Left ventricle myocardium inferior (tissue), 1 donor: Measurements from ENCODE around the gene ARHGAP19. TPM values are rescaled to one million over a fixed set of nuclear protein-coding genes. Genes with fewer than 3 reads are reported as not detected.
"Not testable (repeated sequence)": the region's sequence is repeated elsewhere in the genome, so short reads cannot be mapped to it uniquely, and the experiment has no call there.

Experiments used
- DNase-seq: peaks from one replicate; pipeline ENCODE4 v3.0.0-alpha.2; 2020
- H3K27ac ChIP-seq: fragments of 200-600 bp; replicated peaks from 2 replicates; pipeline ENCODE4 v1.8.0; 2021
- H3K27me3 ChIP-seq: fragments of 200-600 bp; 2 replicates; pipeline ENCODE4 v1.8.0; 2021; ENCODE audit warnings: low read depth
- H3K36me3 ChIP-seq: fragments of 200-600 bp; 2 replicates; pipeline ENCODE4 v1.8.0; 2021
- H3K4me1 ChIP-seq: fragments of 200-600 bp; 2 replicates; pipeline ENCODE4 v1.8.0; 2021
- H3K4me3 ChIP-seq: fragments of 200-600 bp; 2 replicates; pipeline ENCODE4 v1.8.0; 2021; ENCODE audit warnings: mild to moderate bottlenecking, moderate library complexity
- H3K9me3 ChIP-seq: fragments of 200-600 bp; replicated peaks from 2 replicates; pipeline ENCODE4 v1.8.0; 2021
- intact Hi-C: fragments of 100-400 bp; cut with micrococcal nuclease; formaldehyde crosslinking; loops from one replicate; pipeline ENCODE4 v1.11.0; 2022
- total RNA-seq: library from RNA; stranded (reverse); fragmentation: NEBNext Ultra II Directional; extraction: Animal tissue kit (Norgen Biotek cat#: 25700); gene quantifications from one replicate; pipeline ENCODE4 v1.2.1, GENCODE V29; 2021
- TF ChIP-seq, protein P1 (sequence below): fragments of 200-600 bp; IDR thresholded peaks from 2 replicates; pipeline ENCODE4 v1.8.0; 2021; ENCODE audit warnings: antibody characterized with exemption, mild to moderate bottlenecking, borderline replicate concordance
- donor health status: DM: no; HTN: yes; CAD: no; lungs with severe emphysema.

Gene ARHGAP19
- total RNA-seq, 1 donor from 2014 or later, result 4.2 TPM

GRCh38 chr10:97298223-97298571 is 5.8 kb upstream of the ARHGAP19 start:
- intact Hi-C loops, result no loop called here
- no peak for DNase-seq
- H3K4me3 ChIP-seq, result no peak overlapping the region
- H3K27ac ChIP-seq, result no peak overlapping the region
- no peaks in the 10 kb centered on the region for H3K27me3 ChIP-seq
- no peaks in the 10 kb centered on the region for H3K9me3 ChIP-seq
- no peaks in the 10 kb centered on the region for H3K4me1 ChIP-seq
- TF ChIP-seq, protein P1, sequence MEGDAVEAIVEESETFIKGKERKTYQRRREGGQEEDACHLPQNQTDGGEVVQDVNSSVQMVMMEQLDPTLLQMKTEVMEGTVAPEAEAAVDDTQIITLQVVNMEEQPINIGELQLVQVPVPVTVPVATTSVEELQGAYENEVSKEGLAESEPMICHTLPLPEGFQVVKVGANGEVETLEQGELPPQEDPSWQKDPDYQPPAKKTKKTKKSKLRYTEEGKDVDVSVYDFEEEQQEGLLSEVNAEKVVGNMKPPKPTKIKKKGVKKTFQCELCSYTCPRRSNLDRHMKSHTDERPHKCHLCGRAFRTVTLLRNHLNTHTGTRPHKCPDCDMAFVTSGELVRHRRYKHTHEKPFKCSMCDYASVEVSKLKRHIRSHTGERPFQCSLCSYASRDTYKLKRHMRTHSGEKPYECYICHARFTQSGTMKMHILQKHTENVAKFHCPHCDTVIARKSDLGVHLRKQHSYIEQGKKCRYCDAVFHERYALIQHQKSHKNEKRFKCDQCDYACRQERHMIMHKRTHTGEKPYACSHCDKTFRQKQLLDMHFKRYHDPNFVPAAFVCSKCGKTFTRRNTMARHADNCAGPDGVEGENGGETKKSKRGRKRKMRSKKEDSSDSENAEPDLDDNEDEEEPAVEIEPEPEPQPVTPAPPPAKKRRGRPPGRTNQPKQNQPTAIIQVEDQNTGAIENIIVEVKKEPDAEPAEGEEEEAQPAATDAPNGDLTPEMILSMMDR, result no peak
- no peaks in the 10 kb centered on the region for H3K36me3 ChIP-seq

DNA sequence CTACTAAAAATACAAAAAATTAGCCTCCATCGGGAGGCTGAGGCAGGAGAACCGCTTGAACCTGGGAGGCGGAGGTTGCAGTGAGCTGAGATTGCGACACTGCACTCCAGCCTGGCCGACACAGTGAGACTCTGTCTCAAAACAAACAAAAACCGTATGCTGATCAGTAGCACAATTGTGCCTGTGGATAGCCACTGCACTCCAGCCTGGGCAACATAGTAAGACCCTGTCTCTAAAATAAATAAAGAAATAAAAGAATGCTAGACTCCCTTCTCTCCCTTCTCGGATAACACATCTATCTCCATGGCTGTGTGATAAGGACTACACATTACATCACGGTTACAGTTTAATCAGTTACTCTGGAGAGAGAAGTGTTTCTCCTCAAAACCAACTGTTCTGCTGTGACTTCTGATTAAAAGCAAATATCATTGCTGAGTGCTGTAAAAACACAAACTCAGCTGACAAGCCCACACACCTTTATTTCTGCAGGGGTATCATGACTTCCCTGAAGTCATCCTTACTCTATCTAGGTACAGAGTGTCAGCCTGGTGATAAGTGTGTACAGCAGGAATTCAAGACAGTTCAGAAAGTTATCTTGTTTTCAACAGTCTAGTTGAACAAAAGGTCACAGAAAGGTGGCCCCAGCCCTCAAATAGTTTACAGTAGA is 5.3 kb upstream of the ARHGAP19 start:
- no peak overlapping the region for H3K27ac ChIP-seq
- no peak for DNase-seq
- intact Hi-C loops, result no loop called here
- H3K9me3 ChIP-seq, result no peaks in the 10 kb centered on the region
- TF ChIP-seq, protein P1, result no peak
- no peak overlapping the region for H3K4me3 ChIP-seq
- H3K36me3 ChIP-seq, result no peaks in the 10 kb centered on the region
- no peaks in the 10 kb centered on the region for H3K27me3 ChIP-seq
- no peaks in the 10 kb centered on the region for H3K4me1 ChIP-seq

DNA sequence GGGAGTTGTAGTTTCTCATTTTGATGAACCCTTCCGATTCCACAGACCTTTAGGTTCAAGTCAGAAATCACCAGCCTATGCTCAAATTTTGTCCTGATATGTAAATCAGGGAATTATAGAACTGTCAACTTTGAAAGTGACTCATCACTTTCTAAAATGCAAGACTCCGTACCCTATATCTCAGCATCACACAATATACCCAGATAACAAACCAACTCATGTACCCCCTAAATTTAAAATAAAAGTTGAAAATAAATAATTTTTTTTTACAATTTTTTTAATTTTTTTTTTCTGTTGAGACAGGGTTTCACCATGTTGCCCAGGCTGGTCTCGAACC is 393 bp upstream of the ARHGAP19 start:
- peak overlapping the region; percentile 97 for H3K4me3 ChIP-seq
- no peaks in the 10 kb centered on the region for H3K27me3 ChIP-seq
- no peak for DNase-seq
- H3K9me3 ChIP-seq, result no peaks in the 10 kb centered on the region
- intact Hi-C loops, result no loop called here
- TF ChIP-seq, protein P1, result no peak
- H3K36me3 ChIP-seq, result peaks cover 3% of the 10 kb centered on the region
- peak overlapping the region; percentile 97 for H3K27ac ChIP-seq
- peaks cover 16% of the 10 kb centered on the region for H3K4me1 ChIP-seq

- no peak for DNase-seq
- Histone ChIP-seq H3K27me3 (no peaks in the 10 kb centered on the region), H3K4me3 (peak overlapping the region; percentile 97), H3K36me3 (peaks cover 15% of the 10 kb centered on the region), H3K27ac (peak overlapping the region; percentile 97), H3K4me1 (peaks cover 16% of the 10 kb centered on the region), H3K9me3 (no peaks in the 10 kb centered on the region)
- intact Hi-C loops, result no loop called here
- TF ChIP-seq, protein P1, result no peak
Observed at GRCh38 chr10:97291357-97292096, 910 bp downstream of the ARHGAP19 start.

DNA sequence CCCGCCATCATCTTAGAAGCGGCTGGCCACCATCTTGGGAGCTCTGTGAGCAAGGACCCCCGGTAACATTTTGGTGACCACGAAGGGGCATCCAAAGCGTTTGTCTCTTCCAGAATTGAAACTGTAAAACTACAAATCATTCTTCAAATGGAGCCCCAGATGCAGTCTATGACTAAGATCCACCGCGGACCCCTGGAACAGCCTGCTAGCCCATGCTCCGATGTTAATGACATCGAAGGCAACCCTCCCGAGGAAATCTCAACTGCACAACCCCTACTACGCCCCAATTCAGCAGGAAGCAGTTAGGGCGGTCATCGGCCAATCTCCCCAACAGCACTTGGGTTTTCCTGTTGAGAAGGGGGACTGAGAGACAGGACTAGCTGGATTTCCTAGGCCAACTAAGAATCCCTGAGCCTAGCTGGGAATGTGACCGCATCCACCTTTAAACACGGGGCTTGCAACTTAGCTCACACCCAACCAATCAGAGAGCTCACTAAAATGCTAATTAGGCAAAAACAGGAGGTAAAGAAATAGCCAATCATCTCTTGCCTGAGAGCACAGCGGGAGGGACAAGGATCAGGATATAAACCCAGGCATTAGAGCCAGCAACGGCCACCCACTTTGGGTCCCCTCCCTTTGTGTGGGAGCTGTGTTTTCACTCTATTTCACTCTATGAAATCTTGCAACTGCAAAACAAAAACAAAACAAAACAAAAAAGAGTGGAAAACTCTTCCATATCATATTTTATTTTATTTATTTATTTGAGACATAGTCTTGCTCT is 1.7 kb downstream of the ARHGAP19 start:
- H3K9me3 ChIP-seq, DNase-seq, H3K27me3 ChIP-seq, H3K27ac ChIP-seq, intact Hi-C loops: not testable (repeated sequence)
- peaks cover 16% of the 10 kb centered on the region for H3K4me1 ChIP-seq
- peak overlapping the region; percentile 97 for H3K4me3 ChIP-seq
- H3K36me3 ChIP-seq, result peaks cover 15% of the 10 kb centered on the region

GRCh38 chr10:97290076-97290475 is 2.4 kb downstream of the ARHGAP19 start:
- intact Hi-C loops, result not testable (repeated sequence)

More at GRCh38 chr10:97290076-97290475, 2.4 kb downstream of the ARHGAP19 start:
- H3K27me3 ChIP-seq, H3K9me3 ChIP-seq, DNase-seq, H3K4me3 ChIP-seq, H3K27ac ChIP-seq: not testable (repeated sequence)
- Histone ChIP-seq H3K4me1 (peaks cover 16% of the 10 kb centered on the region), H3K36me3 (peaks cover 15% of the 10 kb centered on the region)
